Thoracic aorta (tissue), 2 donors: ENCODE measurements around the gene PEF1. TPM values are rescaled to one million over a fixed set of nuclear protein-coding genes. Genes with fewer than 3 reads are reported as not detected.
A peak's percentile ranks its signal among the peaks of the same experiment; 100 is the strongest.

Source experiments
- ATAC-seq: fragments of 150-250 bp; one replicate; pipeline ENCODE4 v1.8.0; 2017; ENCODE audit warnings: low read depth; ENCODE audit not compliant: insufficient number of reproducible peaks, low FRiP score
- DNase-seq: peaks from one replicate; pipeline ENCODE4 v3.0.0-alpha.2; 2020; ENCODE audit warnings: low spot score
- H3K27ac ChIP-seq, 2 donors: fragments of 200-600 bp; sonication (generic); 1 replicate in 1 of 2; 2 replicates in 1 of 2; pipeline ENCODE4 v1.5.1; 2016; ENCODE audit warnings: mild to moderate bottlenecking in 2 of 2, moderate library complexity in 2 of 2
- H3K27me3 ChIP-seq: fragments of 200-600 bp; sonication (generic); replicated peaks from 2 replicates; pipeline ENCODE4 v1.6.0; 2016; ENCODE audit warnings: mild to moderate bottlenecking; ENCODE audit not compliant: insufficient read depth
- H3K36me3 ChIP-seq: fragments of 200-600 bp; sonication (generic); one replicate; pipeline ENCODE4 v1.5.1; 2016
- H3K4me1 ChIP-seq, 2 donors: fragments of 200-600 bp; sonication (generic); 1 replicate in 1 of 2; 2 replicates in 1 of 2; pipeline versions ENCODE4 v1.5.1 to v1.6.0; 2016; ENCODE audit warnings: low read depth in 2 of 2, mild to moderate bottlenecking in 1 of 2; ENCODE audit not compliant: control insufficient read depth in 1 of 2
- H3K4me3 ChIP-seq: fragments of 200-600 bp; sonication (generic); 2 replicates; pipeline ENCODE4 v1.5.1; 2016; ENCODE audit warnings: mild to moderate bottlenecking
- H3K9me3 ChIP-seq: fragments of 200-600 bp; sonication (generic); 2 replicates; pipeline ENCODE4 v1.5.1; 2016
- total RNA-seq, 2 donors: library from RNA; depleted of rRNA; stranded (reverse); fragments of >200 nt; gene quantifications; one replicate each; pipeline versions ENCODE4 v1.1.0 to v1.2.3, GENCODE V29; 2016
- TF ChIP-seq, protein P1 (sequence below): fragments of 200-600 bp; sonication (generic); IDR thresholded peaks from one replicate; pipeline ENCODE4 v1.5.1; 2019; ENCODE audit warnings: antibody characterized with exemption

PEF1 gene
- total RNA-seq, 2 donors from 2014 or later, result 69.2 to 99.5 TPM

DNA sequence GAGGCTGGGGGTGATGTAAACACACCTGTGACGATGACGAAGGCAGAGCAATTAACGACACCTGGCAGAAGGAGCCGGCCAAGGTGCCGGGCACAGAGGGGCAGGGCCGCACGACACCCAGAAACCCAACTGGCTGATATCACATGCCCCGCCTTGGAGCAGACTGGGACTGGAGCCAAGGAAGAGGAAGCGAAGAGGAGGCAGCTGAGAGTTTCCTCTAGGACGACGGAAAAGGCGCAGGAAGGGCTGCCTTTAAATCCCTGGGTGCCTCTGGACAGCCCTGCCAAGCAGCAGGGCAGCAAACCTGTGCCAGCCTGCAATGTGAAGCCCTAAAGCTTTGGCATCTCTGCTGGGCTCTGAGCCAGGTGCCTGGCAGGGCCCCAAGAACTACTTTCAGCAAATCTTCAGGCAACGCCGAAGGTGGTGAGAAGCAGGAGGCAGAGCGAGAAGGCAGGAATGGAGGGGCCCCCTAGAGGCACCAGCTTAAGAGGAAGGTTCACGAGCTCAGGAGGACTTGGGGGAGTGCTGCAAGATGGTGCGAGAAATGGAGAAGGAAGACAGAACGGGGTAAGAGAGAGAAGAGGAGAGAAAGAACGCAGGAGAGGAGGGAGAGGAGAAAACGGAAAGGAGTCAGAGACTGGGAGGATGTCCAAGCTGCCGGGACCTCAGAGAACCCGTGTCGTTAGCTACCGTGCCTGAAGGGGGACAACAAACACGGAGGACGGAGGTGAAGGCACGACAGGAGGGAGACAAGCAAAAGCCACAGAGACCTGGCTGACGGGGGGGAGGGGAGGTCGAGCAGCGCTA is 25.3 kb upstream of the PEF1 start:
- H3K4me3 ChIP-seq, result peak overlapping the region; percentile 69
- TF ChIP-seq, protein P1, sequence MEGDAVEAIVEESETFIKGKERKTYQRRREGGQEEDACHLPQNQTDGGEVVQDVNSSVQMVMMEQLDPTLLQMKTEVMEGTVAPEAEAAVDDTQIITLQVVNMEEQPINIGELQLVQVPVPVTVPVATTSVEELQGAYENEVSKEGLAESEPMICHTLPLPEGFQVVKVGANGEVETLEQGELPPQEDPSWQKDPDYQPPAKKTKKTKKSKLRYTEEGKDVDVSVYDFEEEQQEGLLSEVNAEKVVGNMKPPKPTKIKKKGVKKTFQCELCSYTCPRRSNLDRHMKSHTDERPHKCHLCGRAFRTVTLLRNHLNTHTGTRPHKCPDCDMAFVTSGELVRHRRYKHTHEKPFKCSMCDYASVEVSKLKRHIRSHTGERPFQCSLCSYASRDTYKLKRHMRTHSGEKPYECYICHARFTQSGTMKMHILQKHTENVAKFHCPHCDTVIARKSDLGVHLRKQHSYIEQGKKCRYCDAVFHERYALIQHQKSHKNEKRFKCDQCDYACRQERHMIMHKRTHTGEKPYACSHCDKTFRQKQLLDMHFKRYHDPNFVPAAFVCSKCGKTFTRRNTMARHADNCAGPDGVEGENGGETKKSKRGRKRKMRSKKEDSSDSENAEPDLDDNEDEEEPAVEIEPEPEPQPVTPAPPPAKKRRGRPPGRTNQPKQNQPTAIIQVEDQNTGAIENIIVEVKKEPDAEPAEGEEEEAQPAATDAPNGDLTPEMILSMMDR, result peak; percentile 22
- ATAC-seq, result peak; percentile 52
- H3K27ac ChIP-seq, result peak overlapping the region; percentile 70 to 80
- peaks cover 15% of the 10 kb centered on the region for H3K36me3 ChIP-seq
- H3K9me3 ChIP-seq, result no peaks in the 10 kb centered on the region
- no peaks in the 10 kb centered on the region for H3K27me3 ChIP-seq
- H3K4me1 ChIP-seq, result peaks cover 13 to 60% of the 10 kb centered on the region in 2 donors
- peak; percentile 40 for DNase-seq

DNA sequence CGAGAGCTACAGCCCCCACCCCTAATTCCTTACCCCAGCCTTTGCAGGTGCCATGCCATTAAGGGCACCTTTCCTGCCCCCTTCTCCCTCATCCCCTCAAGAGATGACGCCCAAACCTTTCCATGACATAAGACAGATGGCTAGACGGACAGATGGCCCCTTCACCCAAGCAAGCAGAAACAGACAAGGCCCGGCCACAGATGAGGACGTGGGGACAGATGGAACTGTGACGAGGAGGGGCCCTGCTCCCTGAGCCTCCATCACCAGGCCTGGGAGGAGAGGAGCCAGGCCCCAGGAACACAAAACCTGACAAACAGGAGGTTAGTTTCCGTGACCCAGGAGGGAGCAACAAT is 24.7 kb upstream of the PEF1 start:
- H3K27ac ChIP-seq, result peak overlapping the region; percentile 70 to 80
- TF ChIP-seq, protein P1, result no peak
- peak overlapping the region; percentile 69 for H3K4me3 ChIP-seq
- H3K4me1 ChIP-seq, result peaks cover 13 to 54% of the 10 kb centered on the region in 2 donors
- no peaks in the 10 kb centered on the region for H3K27me3 ChIP-seq
- H3K9me3 ChIP-seq, result no peaks in the 10 kb centered on the region
- peaks cover 19% of the 10 kb centered on the region for H3K36me3 ChIP-seq
- DNase-seq, result no peak
- no peak for ATAC-seq

DNA sequence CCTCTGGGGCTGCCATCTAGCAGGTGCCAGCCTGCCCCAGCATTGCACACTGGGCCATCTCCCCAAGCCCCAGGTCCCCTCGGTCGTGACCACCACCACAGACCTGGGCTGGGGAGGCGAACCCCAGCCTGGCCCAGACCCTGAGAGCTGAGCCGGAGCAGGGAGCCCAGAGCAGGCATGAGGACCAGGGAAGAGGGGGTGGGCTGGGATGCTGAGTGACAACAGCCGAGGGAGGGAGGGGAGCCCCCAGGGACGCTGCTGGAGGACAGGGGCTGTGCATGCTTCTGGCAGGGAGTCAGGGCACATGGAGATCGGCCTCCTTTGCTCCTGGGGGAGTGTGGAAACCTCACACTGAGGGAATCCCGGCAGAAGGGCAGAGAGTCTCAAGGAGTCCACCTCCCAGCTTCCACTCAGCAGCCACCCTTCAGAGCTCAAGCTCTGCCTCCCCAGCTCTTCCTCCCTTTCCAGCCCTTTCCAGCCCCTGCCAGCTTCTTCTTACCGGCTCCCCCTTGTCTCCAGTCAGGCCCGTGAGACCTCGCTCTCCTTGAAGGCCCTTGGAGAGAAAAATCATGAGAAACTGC is 23.7 kb upstream of the PEF1 start:
- DNase-seq (no peak), ATAC-seq (no peak)
- H3K4me1 ChIP-seq, result peaks cover 13 to 51% of the 10 kb centered on the region in 2 donors
- H3K36me3 ChIP-seq, result peaks cover 19% of the 10 kb centered on the region
- no peak overlapping the region for H3K27ac ChIP-seq
- no peaks in the 10 kb centered on the region for H3K9me3 ChIP-seq
- no peaks in the 10 kb centered on the region for H3K27me3 ChIP-seq
- H3K4me3 ChIP-seq, result no peak overlapping the region
- TF ChIP-seq, protein P1, result no peak

DNA sequence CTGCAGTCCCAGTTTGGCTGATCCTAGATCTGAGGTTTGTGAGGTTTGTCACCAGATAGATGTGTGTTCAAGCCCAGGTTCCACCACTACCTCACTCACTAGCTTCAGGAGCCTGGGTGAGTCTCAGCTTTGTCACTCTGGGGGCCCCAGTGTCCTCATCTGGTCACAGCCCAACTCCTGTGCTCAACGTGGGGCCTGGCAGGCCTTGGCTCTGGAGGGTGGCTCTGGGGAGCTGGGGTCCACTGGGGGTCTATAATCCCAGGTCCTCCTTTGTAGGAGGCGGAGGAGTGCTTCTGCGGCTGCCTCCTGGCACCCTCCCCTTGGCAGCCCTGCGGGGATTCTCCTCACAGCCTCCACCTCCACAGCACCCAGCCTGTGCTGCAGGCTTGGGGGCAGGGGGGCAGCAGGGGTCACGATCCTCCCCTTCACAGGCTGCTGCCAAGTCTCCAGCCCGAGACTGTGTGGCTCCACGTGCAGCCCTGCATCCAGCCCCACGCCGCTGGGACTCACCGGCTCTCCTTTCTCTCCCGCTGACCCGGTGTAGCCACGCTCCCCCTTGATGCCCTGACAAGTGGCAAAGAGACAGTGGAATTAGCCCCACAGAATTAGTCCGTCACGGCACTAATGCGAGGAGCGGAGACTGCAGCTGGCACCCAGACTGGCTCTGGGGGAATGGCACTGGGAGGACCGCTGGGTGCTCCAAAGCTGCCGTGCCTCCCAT is 22.5 kb upstream of the PEF1 start:
- H3K27me3 ChIP-seq, result no peaks in the 10 kb centered on the region
- ATAC-seq (no peak), DNase-seq (no peak)
- H3K9me3 ChIP-seq, result no peaks in the 10 kb centered on the region
- H3K27ac ChIP-seq, result no peak overlapping the region
- H3K36me3 ChIP-seq, result peaks cover 19% of the 10 kb centered on the region
- TF ChIP-seq, protein P1, result no peak
- H3K4me3 ChIP-seq, result no peak overlapping the region
- H3K4me1 ChIP-seq, result peaks cover 9 to 39% of the 10 kb centered on the region in 2 donors
